Stimulated activated CD8-positive, alpha-beta memory T cell treated with anti-CD3 and anti-CD28 coated beads, Interleukin-12 subunit alpha, Interleukin-12 subunit beta, amount 100 ng/mL, for 24 hours (primary cell): Measurements from ENCODE around the gene LRRC30.

Source experiments
- DNase-seq: peaks from one replicate; pipeline ENCODE4 v3.0.0-alpha.2; 2020; ENCODE audit errors: extremely low read depth

Gene LRRC30

DNA sequence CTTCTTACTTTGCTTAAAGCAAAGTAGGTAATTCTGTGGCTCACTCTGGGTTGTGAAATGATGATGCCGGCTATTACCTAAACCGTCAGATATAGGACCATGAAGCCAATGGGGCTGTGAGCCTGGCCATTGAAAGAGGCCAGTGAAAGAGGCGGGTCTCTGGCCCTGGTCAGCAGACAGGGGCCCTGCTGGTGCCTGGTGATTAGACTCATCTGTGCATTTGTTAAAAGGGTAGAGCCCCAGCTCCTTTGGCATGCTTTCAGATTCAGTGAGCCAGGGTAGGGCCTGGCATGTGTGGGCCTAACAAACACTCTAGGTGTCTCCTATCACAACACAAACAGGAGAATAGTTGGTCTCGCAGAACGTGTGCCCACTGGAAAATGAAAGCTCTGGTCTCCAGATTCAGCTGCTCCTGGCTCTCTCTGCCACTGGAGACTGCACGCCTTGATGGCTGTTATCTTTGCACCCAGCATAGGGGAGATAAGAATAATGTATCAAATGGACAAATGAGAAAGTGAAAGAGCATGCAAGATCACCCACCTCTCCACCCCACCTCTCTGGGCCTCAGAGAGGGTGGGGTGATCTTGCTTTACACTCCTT lies 6.9 kb downstream of the LRRC30 start:
- DNase-seq: no peak

DNA sequence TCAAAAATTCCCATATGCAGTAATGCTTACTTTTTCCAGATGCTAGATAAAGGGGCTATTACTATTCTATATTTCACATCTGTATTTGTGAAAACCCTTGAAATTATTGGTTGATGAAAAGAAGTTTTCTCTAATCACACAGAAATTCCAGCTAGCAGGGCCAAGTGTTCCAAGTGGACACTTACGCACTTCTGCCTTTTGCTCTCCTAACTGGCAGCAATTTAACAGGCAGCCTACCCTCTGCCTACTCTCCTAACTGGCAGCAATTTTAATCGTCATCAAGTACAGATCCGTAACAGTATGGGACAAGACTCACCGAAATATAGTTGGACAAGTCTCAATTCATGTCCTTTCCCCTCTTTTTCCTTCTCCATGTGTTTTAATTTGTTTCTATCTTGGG lies 12.0 kb downstream of the LRRC30 start:
- no peak for DNase-seq

DNA sequence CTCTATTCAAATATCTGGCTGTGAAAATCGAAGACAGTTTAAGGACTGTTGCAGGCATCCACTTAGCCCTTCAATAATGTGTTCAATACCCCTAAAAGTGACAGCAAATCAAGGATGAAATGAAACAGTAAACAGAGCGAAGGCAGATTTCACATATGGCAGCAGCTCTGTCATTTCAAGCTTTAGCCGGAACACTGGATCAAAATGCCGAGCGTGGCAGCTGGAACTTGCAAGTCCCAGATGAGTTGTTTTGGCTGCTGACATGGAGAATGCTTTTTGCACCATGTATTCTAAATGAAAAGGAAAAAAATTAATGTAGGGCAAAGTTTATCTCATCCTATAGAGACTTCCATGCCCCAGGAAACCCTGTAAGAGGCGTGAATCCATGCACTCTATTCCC lies 18.0 kb downstream of the LRRC30 start:
- no peak for DNase-seq

DNA sequence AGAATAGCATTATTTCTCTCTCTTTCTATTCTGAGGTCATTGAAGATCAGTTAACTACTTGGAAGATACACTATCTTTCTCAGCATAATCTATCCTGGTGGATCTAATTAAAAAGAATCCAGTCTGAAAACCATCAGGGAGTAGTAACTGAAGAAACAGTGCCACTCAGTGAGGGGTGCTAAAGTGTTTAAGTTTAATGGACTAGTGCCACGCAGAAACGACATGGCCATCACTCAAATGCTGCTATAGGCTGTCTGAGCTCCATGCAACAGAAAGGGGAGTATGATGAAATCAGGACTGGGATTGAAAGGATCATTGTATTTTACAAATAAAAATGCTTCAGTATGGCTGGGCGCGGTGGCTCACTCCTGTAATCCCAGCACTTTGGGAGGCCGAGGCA lies 23.3 kb downstream of the LRRC30 start:
- DNase-seq: no peak

DNA sequence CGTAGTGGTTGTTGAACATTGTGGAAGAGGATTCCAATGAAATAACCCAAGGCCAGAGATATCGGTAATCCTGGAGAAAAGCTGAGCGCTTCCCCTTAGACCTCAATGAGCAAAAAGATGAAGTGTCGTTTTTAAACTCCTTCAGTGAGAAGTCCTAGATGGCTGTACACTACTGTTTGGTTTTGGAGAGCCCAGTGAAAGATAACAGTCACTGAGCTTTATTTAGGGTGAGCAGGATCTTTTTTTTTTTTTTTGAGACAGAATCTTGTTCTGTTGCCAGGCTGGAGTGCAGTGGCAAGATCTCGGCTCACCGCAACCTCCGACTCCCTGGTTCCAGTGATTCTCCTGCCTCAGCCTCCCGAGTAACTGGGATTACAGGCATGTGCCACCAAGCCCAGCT lies 24.2 kb downstream of the LRRC30 start:
- no peak for DNase-seq

DNA sequence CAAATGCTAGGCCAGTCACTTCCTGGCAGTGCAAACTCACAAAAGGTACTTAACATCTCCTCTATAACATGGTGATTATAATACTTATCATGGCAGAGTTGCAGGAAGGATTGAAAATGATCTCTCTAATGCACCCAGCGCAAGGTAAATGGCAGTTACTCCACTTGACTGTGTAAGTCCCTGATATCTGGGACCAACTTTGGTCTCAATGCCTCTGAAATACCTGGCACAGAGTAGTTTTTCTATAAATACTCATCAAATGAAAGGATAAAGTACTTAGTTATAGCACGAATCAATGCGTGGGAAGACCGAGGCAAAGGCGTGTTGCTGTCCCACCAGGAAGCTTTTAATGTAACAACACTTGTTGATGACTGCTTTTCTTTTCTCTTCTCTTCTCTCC lies 24.8 kb downstream of the LRRC30 start:
- no peak for DNase-seq

DNA sequence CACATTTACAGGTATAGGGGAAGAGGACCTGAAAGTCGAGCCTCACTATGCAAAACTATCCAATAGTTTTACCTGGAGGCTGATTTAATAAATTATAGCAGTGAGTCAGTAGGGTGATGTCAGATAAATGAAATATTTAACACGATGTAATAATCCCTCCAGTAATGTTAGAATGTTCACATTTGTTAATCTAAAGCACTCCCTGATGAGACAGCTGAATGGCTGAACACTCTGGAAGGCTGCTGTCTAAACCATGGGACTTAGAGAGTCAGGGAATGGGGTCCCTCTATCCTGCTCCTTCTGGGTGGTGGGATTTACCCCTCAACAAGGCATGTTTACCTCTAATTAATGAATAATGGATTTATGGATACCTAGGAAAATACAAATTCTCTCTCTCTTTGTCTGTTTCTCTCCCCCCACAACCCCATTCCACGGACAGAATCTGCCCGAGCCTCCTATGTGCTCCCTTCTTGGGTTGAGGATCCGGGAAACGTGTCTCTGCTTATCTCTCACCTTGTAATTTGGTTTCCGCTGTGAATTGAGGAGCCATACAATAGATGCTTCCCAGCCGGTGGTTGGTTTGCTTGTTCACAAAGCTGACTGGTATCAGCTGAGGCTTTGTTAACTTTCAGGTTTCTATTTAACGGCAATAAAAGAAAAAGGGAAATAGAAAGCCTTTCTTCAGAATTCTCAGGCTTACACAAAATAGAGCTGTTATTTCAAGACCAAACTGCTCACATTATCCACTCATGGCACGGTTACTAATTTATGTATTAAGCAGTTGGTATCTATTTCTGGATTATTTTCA lies 25.9 kb downstream of the LRRC30 start:
- DNase-seq: no peak

DNA sequence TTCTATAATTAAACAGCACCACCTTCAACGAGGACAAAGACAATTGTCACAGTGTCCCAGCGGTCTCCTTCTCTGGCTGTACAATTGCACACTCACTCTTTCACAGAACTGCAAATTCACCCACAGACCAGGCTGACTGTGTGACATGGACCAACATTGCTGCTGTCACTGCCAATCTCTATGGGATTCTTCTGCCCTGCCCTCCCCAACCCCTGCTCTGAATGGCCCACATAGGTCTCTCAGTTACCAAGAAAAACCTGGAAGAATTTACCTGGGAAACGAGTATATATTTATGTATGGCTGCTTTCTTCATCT lies 26.5 kb downstream of the LRRC30 start:
- no peak for DNase-seq

DNA sequence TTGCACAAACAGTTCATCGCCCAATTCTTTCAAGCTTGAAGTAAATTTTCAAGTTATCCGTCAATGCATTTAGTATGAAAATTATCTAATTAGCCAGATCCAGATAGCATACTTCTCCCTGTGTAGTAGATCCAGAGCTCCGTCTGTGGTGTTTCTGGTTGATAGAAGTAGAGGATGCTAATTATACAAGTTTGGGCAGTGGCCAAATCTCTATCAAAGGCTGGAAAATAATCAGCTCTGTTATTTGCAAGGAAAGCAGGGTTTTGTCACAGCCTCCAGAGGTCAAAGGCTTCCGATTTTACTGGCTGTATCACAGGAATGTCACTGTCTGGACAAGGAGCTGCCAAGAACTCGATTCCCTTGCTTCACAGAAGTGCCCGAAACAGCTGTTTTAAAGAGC lies 28.6 kb downstream of the LRRC30 start:
- DNase-seq: no peak

DNA sequence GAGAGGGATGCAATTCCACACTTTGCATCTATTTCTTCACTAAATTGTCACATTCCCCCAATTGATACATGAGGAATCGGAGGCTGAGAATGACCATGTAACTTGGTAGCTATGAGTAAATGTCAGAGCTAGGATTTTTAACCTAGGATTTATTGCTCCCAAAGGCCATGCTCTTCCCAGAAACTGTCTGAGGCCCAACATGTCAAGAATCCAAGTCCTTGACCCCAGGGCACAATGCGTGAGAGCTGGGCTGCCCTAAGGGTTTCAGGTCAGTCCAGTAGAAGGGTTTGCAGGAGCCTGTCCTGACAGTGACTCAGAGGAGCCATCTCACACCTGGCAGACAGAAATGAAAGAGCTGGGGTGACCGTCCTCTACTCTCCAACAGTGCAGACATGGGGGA lies 30.3 kb downstream of the LRRC30 start:
- DNase-seq: no peak

DNA sequence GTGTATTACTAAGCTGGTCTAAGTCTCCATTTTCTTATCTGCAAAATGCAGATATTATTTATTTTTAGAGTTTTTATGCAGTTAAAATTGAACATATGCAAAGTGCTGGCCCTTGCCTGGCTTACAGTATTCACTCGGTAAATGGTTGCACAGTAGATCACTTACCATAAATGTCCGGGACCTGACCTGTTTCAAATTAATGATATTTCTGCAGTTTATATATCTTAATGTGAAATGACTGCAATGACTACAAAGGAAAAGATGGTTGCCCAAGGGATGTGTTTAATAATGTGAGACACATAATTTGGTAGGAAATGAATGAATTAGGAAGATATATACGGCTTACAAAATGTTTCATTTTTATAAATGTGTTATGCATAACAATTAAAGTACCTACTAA lies 37.1 kb downstream of the LRRC30 start:
- no peak for DNase-seq

DNA sequence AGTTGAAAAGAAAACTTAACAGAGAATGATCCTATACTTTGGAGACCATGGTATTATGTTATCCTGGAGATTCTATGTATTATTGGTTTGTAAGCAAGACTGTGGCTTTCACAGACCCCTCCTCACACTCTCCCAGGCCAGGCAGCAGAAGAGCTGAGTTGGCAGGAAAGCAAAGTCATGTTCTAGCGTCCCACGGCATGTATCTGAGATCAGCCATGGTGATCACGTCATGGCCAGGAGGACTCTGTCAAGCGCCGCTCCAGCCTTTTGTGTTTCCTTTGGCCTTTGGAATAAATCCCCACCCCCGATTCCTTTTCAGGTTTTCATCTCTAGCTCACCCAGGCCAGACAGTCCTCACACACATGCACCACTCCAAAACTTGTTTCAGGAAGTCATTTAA lies 39.1 kb downstream of the LRRC30 start:
- DNase-seq: no peak

DNA sequence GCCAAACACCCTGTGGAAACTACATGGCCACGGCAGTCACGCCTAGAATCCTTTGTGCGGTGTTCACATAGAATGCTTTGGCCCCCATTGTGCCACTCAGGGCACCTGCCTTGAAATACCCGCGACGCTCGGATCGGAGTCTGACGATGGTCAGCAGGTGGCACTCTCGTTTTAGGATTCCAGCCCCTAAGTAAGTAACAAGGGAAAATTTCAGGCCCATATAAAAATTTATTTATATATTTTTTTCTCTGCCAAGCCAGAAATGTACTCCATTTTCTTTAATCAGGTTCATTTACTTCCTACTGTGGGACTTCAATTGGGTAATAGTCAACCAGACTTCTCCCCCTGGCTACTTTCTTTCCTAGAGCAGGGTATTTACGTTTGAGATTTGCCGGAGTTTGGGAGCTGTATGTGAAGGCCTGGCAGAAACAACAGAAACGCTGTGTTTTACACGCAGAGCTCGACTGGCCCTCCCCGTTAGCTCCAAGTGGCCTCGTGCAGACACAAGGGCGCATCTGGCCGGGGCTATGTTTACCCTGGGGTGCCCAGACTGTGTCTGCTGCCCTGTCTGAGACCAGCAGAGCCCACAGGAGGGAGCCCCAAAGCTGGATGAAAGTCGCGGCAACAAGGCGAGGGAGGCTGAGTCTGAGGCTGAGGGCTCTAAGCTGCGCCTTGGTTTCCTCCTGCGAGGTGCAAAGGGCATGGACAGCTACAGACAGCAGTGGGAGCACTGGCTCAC lies 41.6 kb downstream of the LRRC30 start:
- no peak for DNase-seq

DNA sequence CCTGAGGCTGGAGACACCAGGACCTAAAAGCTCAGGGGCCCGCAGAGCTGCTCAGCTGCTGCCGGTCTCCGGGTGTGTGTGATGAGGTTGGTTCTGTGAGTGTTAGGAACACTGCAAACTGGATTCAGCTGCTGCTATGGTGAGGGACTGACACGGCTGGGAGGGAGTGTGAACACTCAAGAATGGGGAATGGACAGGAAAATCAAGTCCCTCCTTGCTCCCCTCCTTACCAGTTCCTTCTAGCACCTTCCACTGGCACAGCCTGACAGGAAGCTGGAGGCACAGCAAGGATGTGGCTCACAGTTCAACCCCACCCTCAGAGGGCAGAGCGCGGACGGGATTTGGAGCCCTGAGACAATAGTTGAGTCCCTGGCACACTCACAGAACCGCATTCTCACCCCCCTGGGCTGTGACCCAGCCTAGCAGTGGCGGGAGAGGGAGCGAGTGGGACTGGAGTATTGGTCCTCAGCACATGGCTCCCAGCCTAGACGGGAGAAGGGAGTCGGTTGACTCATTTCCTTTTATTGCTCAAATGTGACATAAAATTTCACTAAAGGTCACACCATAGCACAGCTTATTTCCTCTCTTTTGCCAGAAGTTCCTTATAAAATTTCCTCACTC lies 42.5 kb downstream of the LRRC30 start:
- no peak for DNase-seq

DNA sequence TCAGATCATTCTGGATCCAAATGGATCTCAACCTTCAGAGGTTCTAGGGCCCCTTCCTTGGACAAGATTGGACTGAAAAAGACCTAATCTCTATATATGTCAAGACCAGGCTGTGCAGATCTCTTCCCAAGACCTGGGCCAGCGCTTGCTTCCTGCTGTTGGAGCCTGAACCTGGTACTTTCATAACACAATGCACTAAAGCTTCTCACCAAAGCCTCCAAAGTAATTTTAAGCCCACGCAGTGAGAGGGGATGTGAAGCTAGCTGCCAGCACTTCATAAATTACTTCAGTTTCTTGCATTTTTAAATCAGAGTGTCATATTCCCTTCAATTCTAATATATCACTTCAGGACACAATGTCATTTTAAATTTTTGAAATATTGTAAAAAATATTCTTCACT lies 50.7 kb downstream of the LRRC30 start:
- DNase-seq: no peak
